A673 (cell line): ENCODE measurements around the gene AP2A1. TPM values are rescaled to one million over a fixed set of nuclear protein-coding genes. Genes with fewer than 3 reads are reported as not detected.

ENCODE experiments used
- BruUV-seq: library from RNA; stranded (reverse); fragments of 400-500 nt; replicated peaks from 2 replicates; lab custom pipeline; 2021; lab: Mats Ljungman, UMichigan
- CTCF ChIA-PET: fragments of 300-600 bp; sonication (Branson Sonifier 250); formaldehyde crosslinking; loops from one replicate; lab custom pipeline; 2022; ENCODE audit warnings: antibody characterized with exemption; lab: Charles Lee
- POLR2A ChIA-PET: fragments of 300-600 bp; sonication (Branson Sonifier 250); formaldehyde crosslinking; loops from one replicate; lab custom pipeline; 2022; ENCODE audit warnings: antibody characterized with exemption; ENCODE audit not compliant: low non-redundant PET; lab: Charles Lee
- DNase-seq: peaks from one replicate; pipeline ENCODE4 v3.0.0-alpha.2; 2015; ENCODE audit warnings: low spot score
- H3K27ac ChIP-seq: fragments of 200-600 bp; sonication (generic); 2 replicates; pipeline ENCODE4 v1.5.1; 2016; ENCODE audit warnings: mixed run types, low read depth, mild to moderate bottlenecking, mixed read lengths, antibody characterized with exemption, low read length; ENCODE audit not compliant: poor library complexity, severe bottlenecking
- H3K27me3 ChIP-seq: fragments of 200-600 bp; sonication (generic); replicated peaks from 2 replicates; pipeline ENCODE4 v1.6.1; 2017; ENCODE audit warnings: mixed run types, low read depth, mild to moderate bottlenecking, mixed read lengths, antibody characterized with exemption, low read length; ENCODE audit not compliant: insufficient read depth, poor library complexity
- H3K36me3 ChIP-seq: fragments of 200-600 bp; sonication (generic); 2 replicates; pipeline ENCODE4 v1.6.1; 2016; ENCODE audit warnings: mixed run types, mild to moderate bottlenecking, mixed read lengths, antibody characterized with exemption, low read length; ENCODE audit not compliant: insufficient read depth, poor library complexity, severe bottlenecking
- H3K4me1 ChIP-seq: fragments of 200-600 bp; sonication (generic); 2 replicates; pipeline ENCODE4 v1.6.1; 2017; ENCODE audit warnings: mixed run types, mild to moderate bottlenecking, mixed read lengths, antibody characterized with exemption, low read length; ENCODE audit not compliant: insufficient read depth, poor library complexity, severe bottlenecking
- H3K4me3 ChIP-seq: fragments of 200-600 bp; sonication (generic); 2 replicates; pipeline ENCODE4 v1.5.1; 2016; ENCODE audit warnings: low read depth, mixed run types, mild to moderate bottlenecking, mixed read lengths, low read length; ENCODE audit not compliant: poor library complexity, severe bottlenecking
- H3K9me3 ChIP-seq: fragments of 200-600 bp; sonication (generic); 2 replicates; pipeline ENCODE4 v1.6.1; 2016; ENCODE audit warnings: mixed run types, low read depth, mild to moderate bottlenecking, mixed read lengths, antibody characterized with exemption, low read length; ENCODE audit not compliant: poor library complexity, severe bottlenecking
- EZH2 ChIP-seq: fragments of 200-600 bp; sonication (generic); IDR thresholded peaks from 2 replicates; pipeline ENCODE4 v1.6.1; 2017; ENCODE audit warnings: borderline replicate concordance, low read depth, mild to moderate bottlenecking, mixed read lengths, antibody characterized with exemption, low read length; ENCODE audit not compliant: poor library complexity, severe bottlenecking
- intact Hi-C: fragments of 100-400 bp; cut with micrococcal nuclease; formaldehyde crosslinking; loops from one replicate; pipeline ENCODE4 v1.10.0; 2022; ENCODE audit not compliant: unreplicated experiment
- total RNA-seq: library from RNA; stranded (reverse); gene quantifications from 2 replicates; pipeline ENCODE4 v1.2.3, GENCODE V29; 2021
- TF ChIP-seq, protein P1 (sequence below): fragments of 300-800, 200-600 bp; sonication (generic); conservative IDR thresholded peaks from 2 replicates; pipeline ENCODE4 v1.5.1; 2017; ENCODE audit warnings: low read depth, mild to moderate bottlenecking, antibody characterized with exemption, low read length, moderate library complexity, mixed read lengths

The AP2A1 gene
- total RNA-seq, 1 experiment from 2014 or later = 80.1 TPM

DNA sequence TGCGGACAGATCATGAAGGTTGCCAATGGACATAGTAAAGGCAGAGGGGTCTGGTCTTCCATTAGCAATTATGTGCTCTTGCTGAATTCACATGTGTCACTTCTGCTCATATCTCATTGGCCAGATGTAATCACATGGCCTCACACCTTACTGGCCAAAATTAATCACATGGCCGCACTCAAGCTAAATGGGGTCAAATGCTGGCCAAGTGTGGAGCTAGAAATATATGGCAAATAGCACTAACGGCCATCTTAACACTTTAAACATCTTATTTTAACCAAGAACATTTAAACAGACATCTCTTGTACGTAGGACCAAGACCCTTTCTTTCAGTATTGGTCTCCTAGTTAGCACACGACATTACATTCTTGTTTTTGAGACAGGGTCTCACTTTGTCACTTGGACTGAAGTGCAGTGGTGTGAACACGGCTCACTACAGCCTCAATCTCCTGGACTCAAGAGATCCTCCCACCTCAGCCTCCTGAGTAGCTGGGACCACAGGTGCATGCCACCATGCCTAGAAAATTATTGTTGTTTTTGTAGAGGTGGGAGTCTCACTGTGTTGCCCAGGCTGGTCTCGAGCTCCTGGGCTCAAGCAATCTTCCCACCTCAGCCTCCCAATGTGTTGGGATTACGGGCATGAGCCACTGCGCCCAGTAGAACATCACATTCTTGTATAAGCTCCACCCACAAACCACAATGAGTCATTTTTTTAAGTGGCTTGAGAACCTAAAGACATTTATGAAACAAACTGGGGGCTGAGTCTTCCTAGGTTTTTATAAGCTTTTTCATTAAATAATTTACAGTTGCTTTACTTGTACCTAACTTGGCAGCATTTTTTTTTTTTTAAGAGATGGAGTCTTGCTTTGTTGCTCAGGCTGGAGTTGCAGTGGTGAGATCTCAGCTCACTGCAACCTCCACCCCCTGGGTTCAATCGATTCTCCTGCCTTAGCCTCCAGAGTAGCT, 81.2 kb downstream of the AP2A1 start:
- no peaks in the 10 kb centered on the region for H3K27me3 ChIP-seq
- intact Hi-C loops = no loop called here
- ChIA-PET CTCF (interaction anchor here (0.8 kb wide), 1 partner anchor 21 kb away, joined by 3 read pairs; no protein-coding TSS in a partner anchor), POLR2A (interaction anchor here (0.7 kb wide), 1 partner anchor 33 kb away, joined by 4 read pairs; no protein-coding TSS in a partner anchor)
- TF ChIP-seq, protein P1, sequence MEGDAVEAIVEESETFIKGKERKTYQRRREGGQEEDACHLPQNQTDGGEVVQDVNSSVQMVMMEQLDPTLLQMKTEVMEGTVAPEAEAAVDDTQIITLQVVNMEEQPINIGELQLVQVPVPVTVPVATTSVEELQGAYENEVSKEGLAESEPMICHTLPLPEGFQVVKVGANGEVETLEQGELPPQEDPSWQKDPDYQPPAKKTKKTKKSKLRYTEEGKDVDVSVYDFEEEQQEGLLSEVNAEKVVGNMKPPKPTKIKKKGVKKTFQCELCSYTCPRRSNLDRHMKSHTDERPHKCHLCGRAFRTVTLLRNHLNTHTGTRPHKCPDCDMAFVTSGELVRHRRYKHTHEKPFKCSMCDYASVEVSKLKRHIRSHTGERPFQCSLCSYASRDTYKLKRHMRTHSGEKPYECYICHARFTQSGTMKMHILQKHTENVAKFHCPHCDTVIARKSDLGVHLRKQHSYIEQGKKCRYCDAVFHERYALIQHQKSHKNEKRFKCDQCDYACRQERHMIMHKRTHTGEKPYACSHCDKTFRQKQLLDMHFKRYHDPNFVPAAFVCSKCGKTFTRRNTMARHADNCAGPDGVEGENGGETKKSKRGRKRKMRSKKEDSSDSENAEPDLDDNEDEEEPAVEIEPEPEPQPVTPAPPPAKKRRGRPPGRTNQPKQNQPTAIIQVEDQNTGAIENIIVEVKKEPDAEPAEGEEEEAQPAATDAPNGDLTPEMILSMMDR = no peak
- no peak for TF ChIP-seq EZH2
- H3K27ac ChIP-seq = no peak overlapping the region
- peaks cover 9% of the 10 kb centered on the region for H3K9me3 ChIP-seq
- H3K36me3 ChIP-seq = peaks cover 6% of the 10 kb centered on the region
- no TSS peak for BruUV-seq
- peak; percentile 79 for DNase-seq
- peaks cover 11% of the 10 kb centered on the region for H3K4me1 ChIP-seq
- H3K4me3 ChIP-seq = no peak overlapping the region

DNA sequence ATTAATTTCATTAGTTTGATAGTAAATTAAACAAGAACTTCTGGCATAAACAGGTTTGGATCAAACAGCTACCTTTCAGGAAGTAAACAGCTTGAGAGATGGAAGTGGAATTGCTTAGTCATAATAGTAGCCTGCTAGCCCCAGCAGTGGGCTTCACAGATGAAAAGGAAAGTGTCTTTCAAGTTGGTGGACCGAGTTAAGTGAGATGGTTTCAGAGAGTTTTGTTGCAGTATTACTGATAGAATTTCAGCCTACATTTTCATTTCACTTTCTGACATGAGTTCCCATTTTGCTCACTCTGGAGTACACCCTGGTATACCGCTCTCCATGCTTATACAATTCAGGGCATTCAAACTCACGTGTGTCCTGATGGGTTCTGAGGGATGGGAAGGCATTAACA, 82.1 kb downstream of the AP2A1 start:
- Histone ChIP-seq H3K27ac (no peak overlapping the region), H3K9me3 (peaks cover 9% of the 10 kb centered on the region), H3K27me3 (no peaks in the 10 kb centered on the region), H3K36me3 (peaks cover 6% of the 10 kb centered on the region), H3K4me3 (no peak overlapping the region), H3K4me1 (peaks cover 19% of the 10 kb centered on the region)
- intact Hi-C loops = no loop called here
- ChIA-PET POLR2A (no interaction called here), CTCF (interaction anchor here (0.6 kb wide), 1 partner anchor 172 kb away, joined by 4 read pairs; the partner anchor contains the start of gene PRMT1)
- no peak for DNase-seq
- TF ChIP-seq, protein P1 = no peak
- no peak for TF ChIP-seq EZH2
- no TSS peak for BruUV-seq

DNA sequence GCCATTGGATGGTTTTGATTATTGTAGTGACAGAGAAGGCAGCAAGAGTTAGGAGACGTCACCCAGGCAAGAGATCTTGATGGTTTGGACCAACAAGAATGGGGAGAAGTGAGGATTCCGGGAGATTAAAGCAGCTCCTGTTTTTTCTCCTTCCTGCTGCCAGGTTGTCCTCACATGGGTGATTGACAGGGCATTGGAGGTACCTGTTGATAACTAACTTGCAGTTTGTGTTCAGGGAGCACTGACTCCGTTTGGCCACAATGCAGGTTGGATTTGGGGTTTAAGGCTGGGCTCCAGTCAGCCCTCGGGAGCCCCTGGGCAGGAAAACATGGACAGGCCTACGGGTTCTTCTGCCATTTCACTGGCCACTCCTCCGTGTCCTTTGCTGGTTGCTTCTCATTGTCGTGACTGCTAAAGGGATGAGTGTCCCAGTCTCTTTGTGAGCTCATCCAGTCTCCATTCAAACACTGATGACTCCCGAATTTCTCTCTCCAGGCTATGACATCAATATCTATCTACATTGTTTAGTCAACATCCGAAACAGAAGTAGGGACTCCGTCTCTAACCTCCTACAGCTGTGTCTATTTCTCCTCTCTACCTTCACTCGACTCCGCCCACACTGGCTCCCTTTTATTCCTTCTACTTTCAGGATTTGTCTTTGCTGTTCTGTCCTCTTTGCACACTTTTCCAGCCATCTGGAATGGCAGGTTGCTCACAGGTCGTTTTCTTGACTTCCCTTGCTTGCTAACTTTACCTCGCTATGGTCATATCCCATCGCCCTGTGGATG, 82.8 kb downstream of the AP2A1 start:
- TSS peak; percentile 25 for BruUV-seq

More for the DNA sequence above, 82.8 kb downstream of the AP2A1 start:
- intact Hi-C loops = loop anchor here (2.0 to 5.0 kb wide), 2 partner anchors 37 to 352 kb away; partner anchors contain the start of genes FUZ and RPS11
- no peak for DNase-seq
- peak overlapping the region; percentile 99 for H3K27ac ChIP-seq
- ChIA-PET POLR2A (no interaction called here), CTCF (interaction anchor here (0.6 to 1.1 kb wide), 2 partner anchors 37 to 173 kb away, joined by 3 to 4 read pairs; partner anchors contain the start of gene PRMT1)
- H3K27me3 ChIP-seq = no peaks in the 10 kb centered on the region
- H3K36me3 ChIP-seq = peaks cover 6% of the 10 kb centered on the region
- H3K9me3 ChIP-seq = peaks cover 9% of the 10 kb centered on the region
- H3K4me3 ChIP-seq = no peak overlapping the region
- peaks cover 19% of the 10 kb centered on the region for H3K4me1 ChIP-seq
- TF ChIP-seq, protein P1 = no peak
- no peak for TF ChIP-seq EZH2
